H9 (cell line): Measurements from ENCODE around the gene TMED7. TPM values are rescaled to one million over a fixed set of nuclear protein-coding genes. Genes with fewer than 3 reads are reported as not detected.
A peak's percentile ranks its signal among the peaks of the same experiment; 100 is the strongest.

Experiments
- DNase-seq: peaks from one replicate; pipeline ENCODE4 v3.0.0-alpha.2; 2017
- H2AFZ ChIP-seq: one replicate; pipeline ENCODE4 v1.6.1; 2013; ENCODE audit warnings: mild to moderate bottlenecking, low read length, control low read depth, moderate library complexity
- H2AK5ac ChIP-seq: 2 replicates; pipeline ENCODE4 v1.6.1; 2013; ENCODE audit warnings: low read length, control low read depth, mixed read lengths; ENCODE audit not compliant: insufficient read length
- H2BK120ac ChIP-seq: one replicate; pipeline ENCODE4 v1.6.1; 2013; ENCODE audit warnings: low read depth, mild to moderate bottlenecking, low read length, control low read depth, inconsistent platforms; ENCODE audit not compliant: poor library complexity, severe bottlenecking
- H2BK12ac ChIP-seq: 2 replicates; pipeline ENCODE4 v1.6.1; 2013; ENCODE audit warnings: low read length, control low read depth, mixed read lengths, low read depth; ENCODE audit not compliant: insufficient read length
- H2BK15ac ChIP-seq: 2 replicates; pipeline ENCODE4 v1.6.1; 2013; ENCODE audit warnings: low read depth, low read length, control low read depth
- H2BK20ac ChIP-seq: one replicate; pipeline ENCODE4 v1.6.1; 2013; ENCODE audit warnings: low read depth, mild to moderate bottlenecking, low read length, control low read depth, inconsistent platforms; ENCODE audit not compliant: poor library complexity, severe bottlenecking
- H2BK5ac ChIP-seq: 2 replicates; pipeline ENCODE4 v1.6.1; 2013; ENCODE audit warnings: low read length, control low read depth, mixed read lengths; ENCODE audit not compliant: insufficient read length
- H3K14ac ChIP-seq: 2 replicates; pipeline ENCODE4 v1.6.1; 2013; ENCODE audit warnings: low read length, control low read depth; ENCODE audit not compliant: insufficient read depth
- H3K18ac ChIP-seq: 2 replicates; pipeline ENCODE4 v1.6.1; 2013; ENCODE audit warnings: low read depth, mild to moderate bottlenecking, mixed read lengths, low read length, control low read depth; ENCODE audit not compliant: insufficient read length
- H3K23ac ChIP-seq: 2 replicates; pipeline ENCODE4 v1.6.1; 2013; ENCODE audit warnings: low read length, control low read depth, mixed read lengths, low read depth; ENCODE audit not compliant: insufficient read length
- H3K23me2 ChIP-seq: 2 replicates; pipeline ENCODE4 v1.6.1; 2013; ENCODE audit warnings: low read depth, mild to moderate bottlenecking, mixed read lengths, low read length, control low read depth; ENCODE audit not compliant: insufficient read length, poor library complexity, severe bottlenecking
- H3K27ac ChIP-seq: 2 replicates; pipeline ENCODE4 v1.5.1; 2013; ENCODE audit warnings: low read length, control low read depth, mixed read lengths, low read depth; ENCODE audit not compliant: insufficient read length
- H3K27me3 ChIP-seq: 2 replicates; pipeline ENCODE4 v1.6.1; 2013; ENCODE audit warnings: low read length, control low read depth, inconsistent platforms; ENCODE audit not compliant: insufficient read depth
- H3K4ac ChIP-seq: 2 replicates; pipeline ENCODE4 v1.6.1; 2013; ENCODE audit warnings: low read depth, mild to moderate bottlenecking, control low read depth, inconsistent platforms, low read length, moderate library complexity
- H3K4me1 ChIP-seq: 2 replicates; pipeline ENCODE4 v1.6.1; 2013; ENCODE audit warnings: low read length, control low read depth, inconsistent platforms; ENCODE audit not compliant: insufficient read depth
- H3K4me2 ChIP-seq: 2 replicates; pipeline ENCODE4 v1.6.1; 2013; ENCODE audit warnings: low read length, control low read depth, mixed read lengths; ENCODE audit not compliant: insufficient read length, insufficient read depth
- H3K56ac ChIP-seq: 2 replicates; pipeline ENCODE4 v1.6.1; 2013; ENCODE audit warnings: low read depth, mild to moderate bottlenecking, mixed read lengths, low read length, control low read depth; ENCODE audit not compliant: insufficient read length
- H3K79me1 ChIP-seq: 2 replicates; pipeline ENCODE4 v1.6.1; 2013; ENCODE audit warnings: low read depth, mild to moderate bottlenecking, moderate library complexity, low read length, control low read depth, inconsistent platforms; ENCODE audit not compliant: insufficient read depth, poor library complexity, severe bottlenecking
- H3K79me2 ChIP-seq: 2 replicates; pipeline ENCODE4 v1.6.1; 2013; ENCODE audit warnings: low read length, control low read depth, inconsistent platforms; ENCODE audit not compliant: insufficient read depth
- H3K9ac ChIP-seq: 2 replicates; pipeline ENCODE4 v1.6.1; 2013; ENCODE audit warnings: low read length, control low read depth, mixed read lengths; ENCODE audit not compliant: insufficient read length; ENCODE audit errors: extremely low read depth
- H3K9me3 ChIP-seq: one replicate; pipeline ENCODE4 v1.6.1; 2013; ENCODE audit warnings: low read depth, low read length, inconsistent platforms; ENCODE audit not compliant: control insufficient read depth
- H3T11ph ChIP-seq: one replicate; pipeline ENCODE4 v1.6.1; 2013; ENCODE audit warnings: mild to moderate bottlenecking, low read length, control low read depth, inconsistent platforms
- H4K20me1 ChIP-seq: one replicate; pipeline ENCODE4 v1.6.1; 2013; ENCODE audit not compliant: control insufficient read depth, insufficient read length, insufficient read depth
- H4K5ac ChIP-seq: 2 replicates; pipeline ENCODE4 v1.6.1; 2013; ENCODE audit warnings: low read depth, mild to moderate bottlenecking, mixed read lengths, low read length, control low read depth; ENCODE audit not compliant: insufficient read length
- H4K8ac ChIP-seq: replicated peaks from 2 replicates; pipeline ENCODE4 v1.6.1; 2013; ENCODE audit warnings: low read length, control low read depth, mixed read lengths, low read depth; ENCODE audit not compliant: insufficient read length
- H4K91ac ChIP-seq: 2 replicates; pipeline ENCODE4 v1.6.1; 2013; ENCODE audit warnings: low read depth, mild to moderate bottlenecking, moderate library complexity, mixed read lengths, low read length, control low read depth; ENCODE audit not compliant: insufficient read length
- H3K27ac Mint-ChIP-seq, 3 experiments: 2 replicates in 2 of 3; 3 replicates in 1 of 3; pipeline ENCODE4 v1.8.0; 2020 to 2021; ENCODE audit warnings: mixed read lengths in 3 of 3, mild to moderate bottlenecking in 1 of 3, moderate library complexity in 1 of 3
- H3K27me3 Mint-ChIP-seq: 2 replicates; pipeline ENCODE4 v1.8.0; 2021; ENCODE audit warnings: low read depth, mild to moderate bottlenecking, moderate library complexity, mixed read lengths
- H3K36me3 Mint-ChIP-seq, 3 experiments: 2 replicates in 2 of 3; 3 replicates in 1 of 3; pipeline ENCODE4 v1.8.0; 2020 to 2021; ENCODE audit warnings: low read depth in 3 of 3, mixed read lengths in 3 of 3; ENCODE audit not compliant: insufficient read depth in 1 of 3
- H3K4me1 Mint-ChIP-seq, 2 experiments: 2 replicates each; pipeline ENCODE4 v1.8.0; 2020; ENCODE audit warnings: mixed read lengths in 2 of 2
- H3K4me3 Mint-ChIP-seq, 2 experiments: 2 replicates in 1 of 2; 3 replicates in 1 of 2; pipeline ENCODE4 v1.8.0; 2020 to 2021; ENCODE audit warnings: mild to moderate bottlenecking in 2 of 2, mixed read lengths in 2 of 2, moderate library complexity in 1 of 2
- H3K9me3 Mint-ChIP-seq, 2 experiments: 2 replicates in 1 of 2; 3 replicates in 1 of 2; pipeline ENCODE4 v1.8.0; 2020; ENCODE audit warnings: mild to moderate bottlenecking in 2 of 2, mixed read lengths in 2 of 2, moderate library complexity in 1 of 2
- CTCF ChIP-seq: fragments of 200-600 bp; sonication (generic); conservative IDR thresholded peaks from 3 replicates; pipeline ENCODE4 v1.8.0; 2021; ENCODE audit warnings: antibody characterized with exemption, mild to moderate bottlenecking
- WGBS: extraction: QIAGEN DNeasy Blood & Tissue Kit; methylation state at CpG from one replicate; pipeline ENCODE4 v1.1.7; 2013; ENCODE audit warnings: missing lambda C conversion rate, low lambda C conversion rate, mixed read lengths; ENCODE audit not compliant: insufficient read length; ENCODE audit errors: extremely low coverage; 5-methylcytosine and 5-hydroxymethylcytosine counted together
- total RNA-seq: library from RNA; stranded (reverse); gene quantifications from 2 replicates; pipeline ENCODE4 v1.2.1, GENCODE V29; 2021

TMED7 gene
- total RNA-seq, 1 experiment from 2014 or later, result 68.8 TPM

GRCh38 chr5:115599502-115599901 is 26.3 kb downstream of the TMED7 start:
- Mint-ChIP-seq H3K27ac (peak overlapping the region in 1 of 3 experiments; percentile 1; a peak in 2 of 7 replicates), H3K4me1 (peaks cover 15 to 17% of the 10 kb centered on the region in 2 experiments), H3K27me3 (no peaks in the 10 kb centered on the region), H3K4me3 (no peak overlapping the region), H3K36me3 (peaks cover 0 to 2% (median 0%) of the 10 kb centered on the region in 3 experiments; a peak in 1 of 7 replicates), H3K9me3 (no peaks in the 10 kb centered on the region)
- Histone ChIP-seq H2BK12ac (no peak overlapping the region), H3K4ac (no peak overlapping the region), H3K79me2 (no peaks in the 10 kb centered on the region), H2BK15ac (no peak overlapping the region), H3K79me1 (no peaks in the 10 kb centered on the region), H3T11ph (no peak overlapping the region), H3K9ac (no peak overlapping the region), H3K23me2 (peaks cover 10% of the 10 kb centered on the region), H4K8ac (no peak overlapping the region), H3K23ac (no peak overlapping the region), H2AFZ (no peak overlapping the region), H2BK20ac (no peak overlapping the region), H3K56ac (no peak overlapping the region), H4K20me1 (no peaks in the 10 kb centered on the region), H2AK5ac (no peak overlapping the region), H3K14ac (no peak overlapping the region), H4K91ac (no peak overlapping the region), H4K5ac (no peak overlapping the region), H3K4me1 (peaks cover 2% of the 10 kb centered on the region; the same call in 1 of the 2 replicates), H3K27me3 (no peaks in the 10 kb centered on the region), H3K18ac (no peak overlapping the region), H2BK120ac (no peak overlapping the region), H2BK5ac (no peak overlapping the region), H3K9me3 (no peaks in the 10 kb centered on the region), H3K4me2 (no peak overlapping the region), H3K27ac (no peak overlapping the region)
- WGBS, result no CpG with 5 or more reads among the region's 1 CpG
- no peak for DNase-seq
- TF ChIP-seq CTCF, result no peak
